ENCODE measurements around the gene SMIM38.

SMIM38 gene

GRCh38 chr11:69199583-69200315, 44.0 kb downstream of the SMIM38 start:
- Histone ChIP-seq H3K4me3 (ENCODE audit: low read length in 2 of 2) (no peak overlapping the region), H2AFZ (ENCODE audit: low read length) (no peak overlapping the region), H3K27ac (replicated peaks; ENCODE audit: low read length) (no peak overlapping the region), H3K4me1 (ENCODE audit: control insufficient read depth in 2 of 2, insufficient read depth in 1 of 2, low read depth in 1 of 2, low read length in 2 of 2) (peaks cover 8 to 15% of the 10 kb centered on the region in 2 donors), H2BK15ac (ENCODE audit: low read length) (no peak overlapping the region), H4K8ac (ENCODE audit: low read depth, low read length) (no peak overlapping the region), H3K9me3 (replicated peaks in 1 of 2; ENCODE audit: control insufficient read depth in 2 of 2, insufficient read depth in 1 of 2, low read depth in 1 of 2, low read length in 2 of 2) (no peaks in the 10 kb centered on the region), H3K79me1 (ENCODE audit: low read depth, low read length) (no peaks in the 10 kb centered on the region), H2AK5ac (ENCODE audit: low read depth, low read length) (peak overlapping the region; percentile 58), H3K23ac (ENCODE audit: low read depth, low read length, poor library complexity) (no peak overlapping the region), H2BK120ac (ENCODE audit: low read depth, low read length) (no peak overlapping the region), H2BK12ac (ENCODE audit: low read length) (no peak overlapping the region), H3K18ac (ENCODE audit: low read length) (peak overlapping the region; percentile 16), H3K27me3 (ENCODE audit: control insufficient read depth in 3 of 3, insufficient read depth in 3 of 3, low read depth in 1 of 3, low read length in 3 of 3) (peaks cover 0 to 40% (median 0%) of the 10 kb centered on the region in 3 experiments), H3K9ac (ENCODE audit: low read depth, low read length, poor library complexity) (no peak overlapping the region), H3K14ac (ENCODE audit: low read length) (no peak overlapping the region), H3K4me2 (ENCODE audit: insufficient read depth, low read length, poor library complexity, severe bottlenecking) (no peak overlapping the region), H4K91ac (ENCODE audit: low read depth, low read length, poor library complexity) (no peak overlapping the region), H3K4ac (ENCODE audit: low read length) (no peak overlapping the region), H2BK5ac (ENCODE audit: low read length) (no peak overlapping the region), H3K36me3 (replicated peaks in 1 of 2; ENCODE audit: control insufficient read depth in 2 of 2, insufficient read depth in 2 of 2, low read length in 2 of 2) (no peaks in the 10 kb centered on the region)
- no CpG with 5 or more reads among the region's 10 CpGs for WGBS, 2 donors (ENCODE audit: extremely low coverage in 2 of 2, insufficient read length in 2 of 2, insufficient replicate concordance in 1 of 2)
- no peak for DNase-seq (ENCODE audit: low spot score)

GRCh38 chr11:69200331-69201065, 44.8 kb downstream of the SMIM38 start:
- peak overlapping the region; percentile 71 for H3K9ac ChIP-seq (ENCODE audit: low read depth, low read length, poor library complexity)
- peak overlapping the region; percentile 71 for H3K18ac ChIP-seq (ENCODE audit: low read length)
- H2BK12ac ChIP-seq (ENCODE audit: low read length): no peak overlapping the region
- H3K36me3 ChIP-seq (replicated peaks in 1 of 2; ENCODE audit: control insufficient read depth in 2 of 2, insufficient read depth in 2 of 2, low read length in 2 of 2): no peaks in the 10 kb centered on the region
- H3K14ac ChIP-seq (ENCODE audit: low read length): no peak overlapping the region
- H3K27me3 ChIP-seq (ENCODE audit: control insufficient read depth in 3 of 3, insufficient read depth in 3 of 3, low read depth in 1 of 3, low read length in 3 of 3): peaks cover 0 to 40% (median 0%) of the 10 kb centered on the region in 3 experiments
- peaks cover 8 to 15% of the 10 kb centered on the region in 2 donors for H3K4me1 ChIP-seq (ENCODE audit: control insufficient read depth in 2 of 2, insufficient read depth in 1 of 2, low read depth in 1 of 2, low read length in 2 of 2)
- peak overlapping the region; percentile 35 for H2BK5ac ChIP-seq (ENCODE audit: low read length)
- H3K9me3 ChIP-seq (replicated peaks in 1 of 2; ENCODE audit: control insufficient read depth in 2 of 2, insufficient read depth in 1 of 2, low read depth in 1 of 2, low read length in 2 of 2): no peaks in the 10 kb centered on the region
- H2BK120ac ChIP-seq (ENCODE audit: low read depth, low read length): no peak overlapping the region
- H3K4ac ChIP-seq (ENCODE audit: low read length): no peak overlapping the region
- no peaks in the 10 kb centered on the region for H3K79me1 ChIP-seq (ENCODE audit: low read depth, low read length)
- H3K4me3 ChIP-seq (ENCODE audit: low read length in 2 of 2): no peak overlapping the region
- no peak overlapping the region for H4K91ac ChIP-seq (ENCODE audit: low read depth, low read length, poor library complexity)
- H3K27ac ChIP-seq (replicated peaks; ENCODE audit: low read length): no peak overlapping the region
- no peak overlapping the region for H3K23ac ChIP-seq (ENCODE audit: low read depth, low read length, poor library complexity)
- WGBS, 2 donors (ENCODE audit: extremely low coverage in 2 of 2, insufficient read length in 2 of 2, insufficient replicate concordance in 1 of 2): no CpG with 5 or more reads among the region's 32 CpGs
- peak; percentile 24 for DNase-seq (ENCODE audit: low spot score)
- H2BK15ac ChIP-seq (ENCODE audit: low read length): peak overlapping the region; percentile 66
- H4K8ac ChIP-seq (ENCODE audit: low read depth, low read length): no peak overlapping the region
- peak overlapping the region; percentile 21 for H3K4me2 ChIP-seq (ENCODE audit: insufficient read depth, low read length, poor library complexity, severe bottlenecking)
- H2AK5ac ChIP-seq (ENCODE audit: low read depth, low read length): peak overlapping the region; percentile 58
- H2AFZ ChIP-seq (ENCODE audit: low read length): peak overlapping the region; percentile 32

DNA sequence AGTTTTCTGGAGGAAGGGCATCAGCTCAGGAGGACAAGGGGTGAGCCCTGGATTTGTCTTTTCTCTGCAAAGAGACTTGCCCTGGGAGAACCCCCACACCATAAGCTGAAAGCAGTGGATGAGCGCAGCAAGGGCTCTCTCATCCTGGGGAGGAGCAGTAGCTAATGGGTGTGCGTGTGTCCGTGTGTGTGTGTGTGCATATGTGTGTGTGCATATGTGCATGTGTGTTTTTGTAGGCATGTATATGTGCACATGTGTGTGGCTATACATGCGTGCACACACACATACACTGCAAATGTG, 45.3 kb downstream of the SMIM38 start:
- H2BK5ac ChIP-seq (ENCODE audit: low read length): no peak overlapping the region
- no peak overlapping the region for H2BK120ac ChIP-seq (ENCODE audit: low read depth, low read length)
- H3K4me3 ChIP-seq (ENCODE audit: low read length in 2 of 2): no peak overlapping the region
- no peaks in the 10 kb centered on the region for H3K79me1 ChIP-seq (ENCODE audit: low read depth, low read length)
- H4K8ac ChIP-seq (ENCODE audit: low read depth, low read length): no peak overlapping the region
- no peak overlapping the region for H2AFZ ChIP-seq (ENCODE audit: low read length)
- H2BK15ac ChIP-seq (ENCODE audit: low read length): peak overlapping the region; percentile 66
- H3K36me3 ChIP-seq (replicated peaks in 1 of 2; ENCODE audit: control insufficient read depth in 2 of 2, insufficient read depth in 2 of 2, low read length in 2 of 2): no peaks in the 10 kb centered on the region
- H4K91ac ChIP-seq (ENCODE audit: low read depth, low read length, poor library complexity): peak overlapping the region; percentile 6
- H3K4ac ChIP-seq (ENCODE audit: low read length): no peak overlapping the region
- DNase-seq (ENCODE audit: low spot score): no peak
- peaks cover 0 to 40% (median 0%) of the 10 kb centered on the region in 3 experiments for H3K27me3 ChIP-seq (ENCODE audit: control insufficient read depth in 3 of 3, insufficient read depth in 3 of 3, low read depth in 1 of 3, low read length in 3 of 3)
- peak overlapping the region; percentile 58 for H2AK5ac ChIP-seq (ENCODE audit: low read depth, low read length)
- no peak overlapping the region for H3K27ac ChIP-seq (replicated peaks; ENCODE audit: low read length)
- H3K18ac ChIP-seq (ENCODE audit: low read length): peak overlapping the region; percentile 71
- peak overlapping the region; percentile 2 for H3K14ac ChIP-seq (ENCODE audit: low read length)
- no peak overlapping the region for H3K23ac ChIP-seq (ENCODE audit: low read depth, low read length, poor library complexity)
- peaks cover 8 to 15% of the 10 kb centered on the region in 2 donors for H3K4me1 ChIP-seq (ENCODE audit: control insufficient read depth in 2 of 2, insufficient read depth in 1 of 2, low read depth in 1 of 2, low read length in 2 of 2)
- no peaks in the 10 kb centered on the region for H3K9me3 ChIP-seq (replicated peaks in 1 of 2; ENCODE audit: control insufficient read depth in 2 of 2, insufficient read depth in 1 of 2, low read depth in 1 of 2, low read length in 2 of 2)
- H2BK12ac ChIP-seq (ENCODE audit: low read length): no peak overlapping the region
- no CpG with 5 or more reads among the region's 4 CpGs for WGBS, 2 donors (ENCODE audit: extremely low coverage in 2 of 2, insufficient read length in 2 of 2, insufficient replicate concordance in 1 of 2)
- no peak overlapping the region for H3K4me2 ChIP-seq (ENCODE audit: insufficient read depth, low read length, poor library complexity, severe bottlenecking)
- peak overlapping the region; percentile 71 for H3K9ac ChIP-seq (ENCODE audit: low read depth, low read length, poor library complexity)

- no peak overlapping the region for H3K9ac ChIP-seq (ENCODE audit: low read depth, low read length, poor library complexity)
- no peak overlapping the region for H3K27ac ChIP-seq (replicated peaks; ENCODE audit: low read length)
- no peak for DNase-seq (ENCODE audit: low spot score)
- H3K4me2 ChIP-seq (ENCODE audit: insufficient read depth, low read length, poor library complexity, severe bottlenecking): no peak overlapping the region
- H3K14ac ChIP-seq (ENCODE audit: low read length): no peak overlapping the region
- no peak overlapping the region for H2BK15ac ChIP-seq (ENCODE audit: low read length)
- no peak overlapping the region for H4K91ac ChIP-seq (ENCODE audit: low read depth, low read length, poor library complexity)
- H2AFZ ChIP-seq (ENCODE audit: low read length): no peak overlapping the region
- H2BK5ac ChIP-seq (ENCODE audit: low read length): no peak overlapping the region
- no peaks in the 10 kb centered on the region for H3K79me1 ChIP-seq (ENCODE audit: low read depth, low read length)
- H2BK12ac ChIP-seq (ENCODE audit: low read length): no peak overlapping the region
- H3K23ac ChIP-seq (ENCODE audit: low read depth, low read length, poor library complexity): no peak overlapping the region
- peak overlapping the region; percentile 63 for H2AK5ac ChIP-seq (ENCODE audit: low read depth, low read length)
- WGBS, 2 donors (ENCODE audit: extremely low coverage in 2 of 2, insufficient read length in 2 of 2, insufficient replicate concordance in 1 of 2): no CpG with 5 or more reads among the region's 7 CpGs
- no peaks in the 10 kb centered on the region for H3K36me3 ChIP-seq (replicated peaks in 1 of 2; ENCODE audit: control insufficient read depth in 2 of 2, insufficient read depth in 2 of 2, low read length in 2 of 2)
- no peaks in the 10 kb centered on the region for H3K9me3 ChIP-seq (replicated peaks in 1 of 2; ENCODE audit: control insufficient read depth in 2 of 2, insufficient read depth in 1 of 2, low read depth in 1 of 2, low read length in 2 of 2)
- no peak overlapping the region for H2BK120ac ChIP-seq (ENCODE audit: low read depth, low read length)
- H3K27me3 ChIP-seq (ENCODE audit: control insufficient read depth in 3 of 3, insufficient read depth in 3 of 3, low read depth in 1 of 3, low read length in 3 of 3): peaks cover 0 to 40% (median 0%) of the 10 kb centered on the region in 3 experiments
- H3K4me3 ChIP-seq (ENCODE audit: low read length in 2 of 2): peak overlapping the region in 1 of 2 donors; percentile 26
- peak overlapping the region; percentile 34 for H3K18ac ChIP-seq (ENCODE audit: low read length)
- H3K4ac ChIP-seq (ENCODE audit: low read length): no peak overlapping the region
- peaks cover 8 to 14% of the 10 kb centered on the region in 2 donors for H3K4me1 ChIP-seq (ENCODE audit: control insufficient read depth in 2 of 2, insufficient read depth in 1 of 2, low read depth in 1 of 2, low read length in 2 of 2)
- H4K8ac ChIP-seq (ENCODE audit: low read depth, low read length): no peak overlapping the region
These were observed 46.1 kb downstream of the SMIM38 start for GRCh38 chr11:69201764-69202370.
